ENCODE measurements around the gene RNF207. TPM values are rescaled to one million over a fixed set of nuclear protein-coding genes. Genes with fewer than 3 reads are reported as not detected.

The RNF207 gene
- total RNA-seq, 1 experiment from 2014 or later = 115 TPM

GRCh38 chr1:6265151-6265550 lies 59.2 kb downstream of the RNF207 start:
- H3K4me1 ChIP-seq (ENCODE audit: control insufficient read depth, insufficient read depth, low read length) = no peaks in the 10 kb centered on the region
- no peaks in the 10 kb centered on the region for H3K9me3 ChIP-seq (ENCODE audit: control insufficient read depth, insufficient read depth, low read depth, low read length)
- H3K4me3 ChIP-seq (ENCODE audit: low read depth in 2 of 2, low read length in 2 of 2) = no peak overlapping the region
- TF ChIP-seq CTCF (IDR thresholded peaks at IDR 0.05) (no peak), TCF7L2 (IDR thresholded peaks at IDR 0.05; ENCODE audit: low read depth, low read length) (no peak), SIN3A (IDR thresholded peaks at IDR 0.05; ENCODE audit: borderline replicate concordance, insufficient read depth, low read depth, low read length) (no peak), POLR2AphosphoS5 (IDR thresholded peaks at IDR 0.05; ENCODE audit: low read depth, low read length) (no peak), REST (IDR thresholded peaks at IDR 0.05; ENCODE audit: insufficient read depth in 1 of 2, low read depth in 2 of 2, low read length in 1 of 2) (no peak)
- DNase-seq (ENCODE audit: low read depth, low spot score) = no peak
- BruUV-seq (replicated peaks) = no TSS peak
- intact Hi-C loops (cut with micrococcal nuclease; ENCODE audit: unreplicated experiment) (no loop called here), in situ Hi-C loops (cut with HindIII; ENCODE audit: low pct_unique_long_range_greater_than_20kb, low sequenced_read_pairs) (no loop called here)
- H3K27ac ChIP-seq (ENCODE audit: low read length) = no peak overlapping the region
- ATAC-seq = no peak
- CTCF ChIA-PET = no interaction called here
- no peaks in the 10 kb centered on the region for H3K36me3 ChIP-seq (ENCODE audit: control insufficient read depth, insufficient read depth, low read length)
- POLR2A ChIA-PET = no interaction called here
- H3K27me3 ChIP-seq (ENCODE audit: control insufficient read depth, insufficient read depth, low read length) = no peaks in the 10 kb centered on the region

- in situ Hi-C loops (cut with HindIII; ENCODE audit: low pct_unique_long_range_greater_than_20kb, low sequenced_read_pairs) (no loop called here), intact Hi-C loops (cut with micrococcal nuclease; ENCODE audit: unreplicated experiment) (no loop called here)
- Histone ChIP-seq H3K36me3 (ENCODE audit: control insufficient read depth, insufficient read depth, low read length) (no peaks in the 10 kb centered on the region), H3K27me3 (ENCODE audit: control insufficient read depth, insufficient read depth, low read length) (no peaks in the 10 kb centered on the region), H3K9me3 (ENCODE audit: control insufficient read depth, insufficient read depth, low read depth, low read length) (no peaks in the 10 kb centered on the region), H3K27ac (ENCODE audit: low read length) (no peak overlapping the region), H3K4me3 (ENCODE audit: low read depth in 2 of 2, low read length in 2 of 2) (no peak overlapping the region), H3K4me1 (ENCODE audit: control insufficient read depth, insufficient read depth, low read length) (no peaks in the 10 kb centered on the region)
- TF ChIP-seq REST (IDR thresholded peaks at IDR 0.05; ENCODE audit: insufficient read depth in 1 of 2, low read depth in 2 of 2, low read length in 1 of 2) (no peak), TCF7L2 (IDR thresholded peaks at IDR 0.05; ENCODE audit: low read depth, low read length) (no peak), CTCF (IDR thresholded peaks at IDR 0.05) (no peak), SIN3A (IDR thresholded peaks at IDR 0.05; ENCODE audit: borderline replicate concordance, insufficient read depth, low read depth, low read length) (no peak), POLR2AphosphoS5 (IDR thresholded peaks at IDR 0.05; ENCODE audit: low read depth, low read length) (no peak)
- ChIA-PET POLR2A (no interaction called here), CTCF (interaction anchor here (0.6 kb wide), 1 partner anchor 20 kb away, joined by 3 read pairs; no protein-coding TSS in a partner anchor)
- DNase-seq (ENCODE audit: low read depth, low spot score) = no peak
- ATAC-seq = no peak
- BruUV-seq (replicated peaks) = no TSS peak
Measured at GRCh38 chr1:6266641-6267040, 60.7 kb downstream of the RNF207 start.

Data from Panc1 (cell line).